Measurements from ENCODE around the gene DMBT1.

The DMBT1 gene

GRCh38 chr10:122658356-122659049 lies 97.9 kb downstream of the DMBT1 start:
- no peak overlapping the region for H3K4me3 ChIP-seq (ENCODE audit: low read depth in 1 of 2, low read length in 2 of 2)
- DNase-seq = no peak
- H3K9ac ChIP-seq (ENCODE audit: low read depth, low read length) = no peak overlapping the region
- no peak overlapping the region for H3K27ac ChIP-seq (ENCODE audit: low read length)
- H4K20me1 ChIP-seq (ENCODE audit: insufficient read depth, low read length) = no peaks in the 10 kb centered on the region
- no peak for ATAC-seq (ENCODE audit: insufficient read depth, low read depth)
- no peak for TF ChIP-seq CTCF (IDR thresholded peaks at IDR 0.05; ENCODE audit: borderline replicate concordance, extremely low read depth, low read length, poor library complexity, severe bottlenecking)
- TF ChIP-seq EZH2 (IDR thresholded peaks at IDR 0.05; ENCODE audit: borderline replicate concordance, low read depth, low read length, severe bottlenecking) = no peak
- no peaks in the 10 kb centered on the region for H3K9me3 ChIP-seq (ENCODE audit: insufficient read depth, low read length, severe bottlenecking)
- H3K27me3 ChIP-seq (ENCODE audit: insufficient read depth, low read length, poor library complexity) = no peaks in the 10 kb centered on the region
- H2AFZ ChIP-seq (ENCODE audit: low read depth, low read length) = no peak overlapping the region
- H3K4me2 ChIP-seq (ENCODE audit: insufficient read depth, low read length) = no peak overlapping the region
- no peaks in the 10 kb centered on the region for H3K36me3 ChIP-seq (ENCODE audit: insufficient read depth, low read length)
- no peaks in the 10 kb centered on the region for H3K4me1 ChIP-seq (ENCODE audit: insufficient read depth, low read length)
- H3K79me2 ChIP-seq (ENCODE audit: insufficient read depth, low read length) = no peaks in the 10 kb centered on the region

- TF ChIP-seq CTCF (IDR thresholded peaks at IDR 0.05; ENCODE audit: borderline replicate concordance, extremely low read depth, low read length, poor library complexity, severe bottlenecking) (no peak), EZH2 (IDR thresholded peaks at IDR 0.05; ENCODE audit: borderline replicate concordance, low read depth, low read length, severe bottlenecking) (no peak)
- Histone ChIP-seq H3K9ac (ENCODE audit: low read depth, low read length) (no peak overlapping the region), H3K4me2 (ENCODE audit: insufficient read depth, low read length) (no peak overlapping the region), H3K9me3 (ENCODE audit: insufficient read depth, low read length, severe bottlenecking) (no peaks in the 10 kb centered on the region), H3K27me3 (ENCODE audit: insufficient read depth, low read length, poor library complexity) (no peaks in the 10 kb centered on the region), H3K4me1 (ENCODE audit: insufficient read depth, low read length) (no peaks in the 10 kb centered on the region), H3K36me3 (ENCODE audit: insufficient read depth, low read length) (no peaks in the 10 kb centered on the region), H3K79me2 (ENCODE audit: insufficient read depth, low read length) (no peaks in the 10 kb centered on the region), H3K4me3 (ENCODE audit: low read depth in 1 of 2, low read length in 2 of 2) (no peak overlapping the region), H4K20me1 (ENCODE audit: insufficient read depth, low read length) (no peaks in the 10 kb centered on the region), H2AFZ (ENCODE audit: low read depth, low read length) (no peak overlapping the region), H3K27ac (ENCODE audit: low read length) (no peak overlapping the region)
- DNase-seq = no peak
- ATAC-seq (ENCODE audit: insufficient read depth, low read depth) = no peak
These were observed 98.6 kb downstream of the DMBT1 start for GRCh38 chr10:122659126-122659525.

DNA sequence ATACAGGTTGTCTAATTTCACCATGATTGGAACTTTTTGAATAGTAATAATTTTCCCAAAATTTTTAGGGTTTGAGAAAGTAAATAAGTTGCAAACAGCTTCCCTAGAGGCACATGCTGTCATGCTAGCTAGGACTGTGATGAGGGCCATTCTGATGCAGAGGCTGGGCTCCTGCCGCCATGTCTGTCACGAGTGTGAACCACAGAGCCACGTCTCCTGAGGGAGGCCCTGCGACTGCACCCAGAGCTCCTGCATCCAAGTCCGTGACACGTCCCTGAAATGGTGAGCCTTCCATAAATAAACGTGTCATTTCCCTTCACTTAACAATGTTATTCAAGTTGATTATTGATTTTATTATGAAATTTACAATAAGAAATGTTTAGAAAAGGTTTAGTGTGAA lies 99.1 kb downstream of the DMBT1 start:
- no peaks in the 10 kb centered on the region for H3K9me3 ChIP-seq (ENCODE audit: insufficient read depth, low read length, severe bottlenecking)
- H4K20me1 ChIP-seq (ENCODE audit: insufficient read depth, low read length) = no peaks in the 10 kb centered on the region
- DNase-seq = no peak
- no peak overlapping the region for H3K4me3 ChIP-seq (ENCODE audit: low read depth in 1 of 2, low read length in 2 of 2)
- TF ChIP-seq CTCF (IDR thresholded peaks at IDR 0.05; ENCODE audit: borderline replicate concordance, extremely low read depth, low read length, poor library complexity, severe bottlenecking) = no peak
- no peaks in the 10 kb centered on the region for H3K4me1 ChIP-seq (ENCODE audit: insufficient read depth, low read length)
- H3K27me3 ChIP-seq (ENCODE audit: insufficient read depth, low read length, poor library complexity) = no peaks in the 10 kb centered on the region
- no peaks in the 10 kb centered on the region for H3K36me3 ChIP-seq (ENCODE audit: insufficient read depth, low read length)
- H3K9ac ChIP-seq (ENCODE audit: low read depth, low read length) = no peak overlapping the region
- no peak for ATAC-seq (ENCODE audit: insufficient read depth, low read depth)
- H2AFZ ChIP-seq (ENCODE audit: low read depth, low read length) = no peak overlapping the region
- no peak overlapping the region for H3K27ac ChIP-seq (ENCODE audit: low read length)
- H3K79me2 ChIP-seq (ENCODE audit: insufficient read depth, low read length) = no peaks in the 10 kb centered on the region
- H3K4me2 ChIP-seq (ENCODE audit: insufficient read depth, low read length) = no peak overlapping the region

Measured in DND-41 (cell line).